ENCODE results near the gene FNDC3A.

Gene FNDC3A

DNA sequence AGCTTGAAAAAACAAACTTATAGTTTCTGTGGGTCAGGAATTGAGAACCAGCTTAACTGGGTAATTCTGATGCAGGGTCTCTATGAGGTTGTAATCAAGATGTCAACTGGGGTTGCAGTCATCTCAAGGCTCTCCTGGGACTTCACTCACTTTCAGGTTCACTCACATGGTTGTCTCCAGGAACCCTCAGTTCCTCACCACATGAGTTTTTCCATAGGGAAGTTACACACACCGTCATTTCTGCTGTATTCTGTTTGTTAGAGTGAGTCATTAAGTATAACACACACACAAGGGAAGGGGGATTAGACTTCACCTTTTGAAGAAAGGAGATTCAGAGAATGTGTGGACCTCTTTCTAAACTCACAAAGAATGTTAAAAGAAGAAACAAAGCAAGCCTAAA is 209.6 kb downstream of the FNDC3A start:
- Mint-ChIP-seq H3K4me3 (no peak overlapping the region), H3K36me3 (ENCODE audit: low read depth) (peaks cover 51% of the 10 kb centered on the region), H3K27me3 (ENCODE audit: low read depth) (no peaks in the 10 kb centered on the region), H3K27ac (no peak overlapping the region), H3K4me1 (no peaks in the 10 kb centered on the region), H3K9me3 (no peaks in the 10 kb centered on the region)
- TF ChIP-seq, protein P1, sequence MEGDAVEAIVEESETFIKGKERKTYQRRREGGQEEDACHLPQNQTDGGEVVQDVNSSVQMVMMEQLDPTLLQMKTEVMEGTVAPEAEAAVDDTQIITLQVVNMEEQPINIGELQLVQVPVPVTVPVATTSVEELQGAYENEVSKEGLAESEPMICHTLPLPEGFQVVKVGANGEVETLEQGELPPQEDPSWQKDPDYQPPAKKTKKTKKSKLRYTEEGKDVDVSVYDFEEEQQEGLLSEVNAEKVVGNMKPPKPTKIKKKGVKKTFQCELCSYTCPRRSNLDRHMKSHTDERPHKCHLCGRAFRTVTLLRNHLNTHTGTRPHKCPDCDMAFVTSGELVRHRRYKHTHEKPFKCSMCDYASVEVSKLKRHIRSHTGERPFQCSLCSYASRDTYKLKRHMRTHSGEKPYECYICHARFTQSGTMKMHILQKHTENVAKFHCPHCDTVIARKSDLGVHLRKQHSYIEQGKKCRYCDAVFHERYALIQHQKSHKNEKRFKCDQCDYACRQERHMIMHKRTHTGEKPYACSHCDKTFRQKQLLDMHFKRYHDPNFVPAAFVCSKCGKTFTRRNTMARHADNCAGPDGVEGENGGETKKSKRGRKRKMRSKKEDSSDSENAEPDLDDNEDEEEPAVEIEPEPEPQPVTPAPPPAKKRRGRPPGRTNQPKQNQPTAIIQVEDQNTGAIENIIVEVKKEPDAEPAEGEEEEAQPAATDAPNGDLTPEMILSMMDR (IDR thresholded peaks at IDR 0.05; ENCODE audit: unreplicated experiment in 3 of 3): no peak

DNA sequence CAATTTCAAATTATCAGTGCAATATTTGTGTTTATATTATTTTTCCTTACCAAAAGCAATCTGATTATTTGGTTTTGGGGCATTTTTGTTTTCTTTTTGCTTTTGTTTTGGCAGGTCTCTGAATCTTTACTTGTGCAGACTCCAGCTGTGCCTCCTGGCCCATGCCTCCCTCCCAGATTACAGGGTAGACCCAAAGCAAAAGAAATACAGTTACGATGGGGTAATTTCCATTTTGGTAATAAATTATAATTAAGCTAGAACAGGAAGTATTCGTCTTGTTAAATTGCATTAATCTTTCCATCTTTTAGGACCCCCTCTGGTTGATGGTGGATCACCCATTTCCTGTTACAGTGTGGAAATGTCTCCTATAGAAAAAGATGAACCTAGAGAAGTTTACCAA is 215.2 kb downstream of the FNDC3A start:
- Mint-ChIP-seq H3K27me3 (ENCODE audit: low read depth) (no peaks in the 10 kb centered on the region), H3K4me1 (no peaks in the 10 kb centered on the region), H3K36me3 (ENCODE audit: low read depth) (peaks cover 53% of the 10 kb centered on the region), H3K9me3 (no peaks in the 10 kb centered on the region), H3K27ac (no peak overlapping the region), H3K4me3 (no peak overlapping the region)
- TF ChIP-seq, protein P1 (IDR thresholded peaks at IDR 0.05; ENCODE audit: unreplicated experiment in 3 of 3): no peak

DNA sequence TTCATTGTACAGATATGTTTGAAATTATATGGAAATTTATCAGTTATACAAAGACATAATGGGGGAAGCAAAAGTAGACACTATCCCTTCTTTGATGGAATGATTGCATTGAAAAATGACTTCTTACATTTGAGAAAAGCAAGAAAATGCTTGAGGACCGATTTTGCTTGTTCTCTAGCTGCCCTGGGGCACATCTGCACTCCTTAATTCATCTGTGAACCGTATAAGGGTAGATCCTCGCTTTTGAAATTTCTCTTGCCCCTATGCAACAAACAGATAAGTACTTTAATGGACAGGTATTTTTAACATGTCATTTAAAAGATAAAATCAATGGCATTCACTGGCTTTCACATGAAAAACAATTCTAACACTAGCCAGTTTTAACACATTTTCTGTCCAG is 230.9 kb downstream of the FNDC3A start:
- no peaks in the 10 kb centered on the region for H3K4me1 Mint-ChIP-seq
- peaks cover 69% of the 10 kb centered on the region for H3K36me3 Mint-ChIP-seq (ENCODE audit: low read depth)
- H3K4me3 Mint-ChIP-seq: no peak overlapping the region
- H3K27ac Mint-ChIP-seq: no peak overlapping the region
- TF ChIP-seq, protein P1 (IDR thresholded peaks at IDR 0.05; ENCODE audit: unreplicated experiment in 3 of 3): no peak
- H3K9me3 Mint-ChIP-seq: no peaks in the 10 kb centered on the region
- no peaks in the 10 kb centered on the region for H3K27me3 Mint-ChIP-seq (ENCODE audit: low read depth)

DNA sequence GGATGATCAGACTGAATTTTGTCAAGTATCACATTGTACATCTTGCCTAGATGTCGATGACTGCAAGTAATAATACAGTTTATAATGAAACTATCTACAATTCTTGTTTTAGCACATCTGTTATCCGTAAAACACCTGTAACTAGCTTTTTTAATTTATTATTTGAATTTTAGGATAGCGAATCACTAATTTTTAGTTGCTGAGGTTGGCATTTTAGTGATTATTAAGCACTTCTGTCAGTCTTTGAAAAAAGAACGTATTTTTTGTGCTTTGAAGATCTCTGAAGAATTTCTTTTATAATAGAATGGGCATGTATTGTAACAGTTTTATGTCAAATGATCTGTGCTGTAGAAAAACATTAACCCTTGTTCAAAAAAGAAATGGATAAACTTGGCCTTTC is 232.9 kb downstream of the FNDC3A start:
- Mint-ChIP-seq H3K4me1 (no peaks in the 10 kb centered on the region), H3K27me3 (ENCODE audit: low read depth) (no peaks in the 10 kb centered on the region), H3K4me3 (no peak overlapping the region), H3K9me3 (no peaks in the 10 kb centered on the region), H3K36me3 (ENCODE audit: low read depth) (peaks cover 66% of the 10 kb centered on the region), H3K27ac (no peak overlapping the region)
- TF ChIP-seq, protein P1 (IDR thresholded peaks at IDR 0.05; ENCODE audit: unreplicated experiment in 3 of 3): no peak

DNA sequence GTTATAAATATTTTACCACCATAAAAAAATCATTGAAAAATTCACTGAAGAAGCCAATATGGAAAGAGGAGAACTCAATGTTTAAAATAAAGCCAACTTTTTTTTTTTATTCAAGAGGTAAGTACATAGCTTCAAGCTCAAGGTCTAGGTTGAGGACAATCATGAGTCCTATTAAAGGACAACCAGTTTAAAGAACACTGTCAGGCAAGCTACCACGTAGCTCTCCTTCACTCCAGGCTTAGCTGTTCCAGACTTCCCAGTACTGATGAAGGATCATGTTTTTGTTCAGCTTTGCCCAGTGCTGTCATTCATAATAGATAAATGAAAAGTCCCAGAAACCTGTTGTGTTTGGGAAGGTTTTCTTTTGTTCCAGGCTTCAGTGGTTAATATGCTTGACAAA is 234.4 kb downstream of the FNDC3A start:
- H3K9me3 Mint-ChIP-seq: no peaks in the 10 kb centered on the region
- H3K27ac Mint-ChIP-seq: no peak overlapping the region
- H3K4me3 Mint-ChIP-seq: no peak overlapping the region
- no peaks in the 10 kb centered on the region for H3K27me3 Mint-ChIP-seq (ENCODE audit: low read depth)
- TF ChIP-seq, protein P1 (IDR thresholded peaks at IDR 0.05; ENCODE audit: unreplicated experiment in 3 of 3): no peak
- H3K4me1 Mint-ChIP-seq: no peaks in the 10 kb centered on the region
- H3K36me3 Mint-ChIP-seq (ENCODE audit: low read depth): peaks cover 56% of the 10 kb centered on the region

DNA sequence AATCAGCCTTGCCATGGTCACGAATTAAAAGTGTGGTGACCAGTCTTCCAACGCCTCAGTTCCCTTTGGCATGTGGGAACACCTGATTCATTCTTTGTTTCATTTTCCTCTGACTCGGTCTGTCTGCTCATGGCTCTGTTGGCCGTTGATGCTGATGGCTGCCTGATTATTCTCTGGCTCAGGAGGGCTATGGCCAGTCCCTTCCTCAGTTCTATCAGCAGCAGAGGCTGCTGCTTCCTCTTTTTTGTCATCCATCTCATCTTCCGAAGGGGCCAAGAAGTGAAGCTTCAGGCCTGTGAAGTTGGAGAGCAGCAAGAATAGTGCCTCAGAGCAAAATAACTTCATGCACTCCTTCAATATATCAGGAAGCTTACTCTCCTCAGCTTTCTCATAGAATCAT is 235.0 kb downstream of the FNDC3A start:
- Mint-ChIP-seq H3K36me3 (ENCODE audit: low read depth) (peaks cover 53% of the 10 kb centered on the region), H3K27me3 (ENCODE audit: low read depth) (no peaks in the 10 kb centered on the region), H3K4me3 (no peak overlapping the region), H3K9me3 (no peaks in the 10 kb centered on the region), H3K4me1 (no peaks in the 10 kb centered on the region), H3K27ac (no peak overlapping the region)
- TF ChIP-seq, protein P1 (IDR thresholded peaks at IDR 0.05; ENCODE audit: unreplicated experiment in 3 of 3): no peak
